Measurements from ENCODE around the gene EIF2S3.
"Not testable (repeated sequence)": the region's sequence is repeated elsewhere in the genome, so short reads cannot be mapped to it uniquely, and the experiment has no call there.

The EIF2S3 gene

DNA sequence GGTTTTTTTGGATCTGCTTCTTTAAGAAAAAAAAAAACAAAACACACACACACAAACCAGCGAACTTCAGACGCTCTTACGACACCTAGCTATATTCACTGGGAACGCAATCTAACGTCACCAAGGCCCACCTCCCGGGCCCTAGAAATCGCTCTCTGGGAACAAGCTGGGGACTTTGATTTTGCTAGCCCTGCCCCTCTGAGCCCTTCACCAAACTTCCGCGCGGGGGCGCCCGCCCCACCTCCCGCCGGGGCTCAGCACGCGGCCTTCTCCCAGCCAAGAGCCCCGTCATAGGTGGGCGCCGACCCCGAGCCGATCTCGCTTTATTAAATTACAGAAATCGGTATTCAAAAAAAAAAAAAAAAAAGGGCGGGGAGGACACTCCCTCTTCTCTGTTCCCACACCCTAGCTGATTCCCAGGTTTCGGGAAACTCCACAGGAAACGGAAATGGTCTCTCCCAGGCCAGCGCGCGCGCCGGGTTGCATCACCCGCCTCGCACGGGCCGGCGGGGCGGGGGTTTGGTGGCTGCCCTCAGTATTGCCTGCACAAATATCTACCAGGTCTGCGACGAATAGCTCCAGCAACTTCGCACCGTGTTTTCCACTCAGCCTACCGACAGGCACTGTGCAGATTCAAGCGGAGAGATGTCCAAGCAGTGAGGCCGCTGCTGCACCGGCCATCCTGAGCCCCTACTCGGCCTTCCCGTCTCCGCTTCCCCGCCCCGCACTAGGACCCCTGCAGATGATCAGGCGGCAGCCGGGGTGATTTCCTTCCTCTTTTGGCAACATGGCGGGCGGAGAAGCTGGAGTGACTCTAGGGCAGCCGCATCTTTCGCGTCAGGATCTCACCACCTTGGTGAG, at the start of gene EIF2S3:
EIF2S3 (plus strand) TSS at position 775 of the 861 bp plus-strand sequence; CDS start at position 788, 13 bp downstream.
- peak; percentile 89 for DNase-seq

DNA sequence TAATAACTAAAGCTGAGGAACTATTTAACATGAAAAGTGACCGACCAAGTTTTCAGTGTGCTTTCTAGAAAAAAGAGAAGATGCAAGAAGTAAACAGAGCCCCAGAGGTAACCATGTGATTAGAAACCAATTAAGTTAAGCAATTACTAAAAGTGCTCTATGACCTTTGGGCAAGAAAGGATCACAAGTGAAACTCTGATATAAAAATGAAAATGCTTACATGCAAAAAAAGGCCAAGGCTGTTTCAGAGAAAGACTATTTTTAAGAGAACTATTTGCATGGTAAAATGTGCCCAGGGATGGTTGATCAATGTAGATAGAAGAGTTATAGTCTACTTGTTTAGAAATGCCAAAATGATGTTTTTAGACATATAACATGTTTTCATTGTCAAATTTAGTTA, 49.7 kb upstream of the EIF2S3 start:
- no peak for DNase-seq

DNA sequence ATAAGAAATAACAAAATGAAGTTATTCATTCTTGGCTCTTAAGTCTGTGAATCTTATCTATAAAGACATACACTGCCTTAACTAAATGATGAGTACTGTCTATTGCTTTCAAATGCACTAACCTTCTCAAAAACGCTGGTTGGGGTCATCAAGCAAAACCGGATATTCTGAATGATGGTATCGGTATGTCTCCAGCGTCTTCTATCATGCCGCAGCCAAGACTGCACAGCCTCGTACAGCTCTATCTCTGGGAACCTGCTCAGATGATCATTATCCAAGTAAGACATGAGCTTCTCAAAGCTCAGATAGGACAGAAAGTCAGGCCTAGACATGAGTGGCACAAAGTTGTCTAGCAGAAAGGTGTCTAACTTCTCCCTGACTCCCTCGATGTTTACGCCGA, 48.9 kb upstream of the EIF2S3 start:
- no peak for DNase-seq

DNA sequence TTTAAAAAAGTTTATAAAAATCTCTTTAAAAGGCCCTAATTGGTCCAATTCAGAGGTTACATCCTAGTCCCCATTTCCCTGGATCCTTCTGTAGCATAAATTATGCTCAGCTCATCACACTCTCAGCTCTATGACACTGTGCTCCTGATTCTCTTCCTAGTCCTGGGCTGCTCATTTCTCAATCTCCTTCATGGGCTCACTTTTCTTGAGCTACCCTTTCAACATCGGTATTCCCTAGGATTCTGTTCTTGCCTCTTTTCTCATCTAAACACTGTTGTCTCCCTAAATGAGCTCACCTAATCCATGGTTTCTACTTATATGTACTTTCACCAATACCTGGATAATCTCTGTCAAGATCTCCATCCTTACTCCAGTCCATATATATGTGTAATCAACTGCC, 42.5 kb upstream of the EIF2S3 start:
- DNase-seq = no peak

DNA sequence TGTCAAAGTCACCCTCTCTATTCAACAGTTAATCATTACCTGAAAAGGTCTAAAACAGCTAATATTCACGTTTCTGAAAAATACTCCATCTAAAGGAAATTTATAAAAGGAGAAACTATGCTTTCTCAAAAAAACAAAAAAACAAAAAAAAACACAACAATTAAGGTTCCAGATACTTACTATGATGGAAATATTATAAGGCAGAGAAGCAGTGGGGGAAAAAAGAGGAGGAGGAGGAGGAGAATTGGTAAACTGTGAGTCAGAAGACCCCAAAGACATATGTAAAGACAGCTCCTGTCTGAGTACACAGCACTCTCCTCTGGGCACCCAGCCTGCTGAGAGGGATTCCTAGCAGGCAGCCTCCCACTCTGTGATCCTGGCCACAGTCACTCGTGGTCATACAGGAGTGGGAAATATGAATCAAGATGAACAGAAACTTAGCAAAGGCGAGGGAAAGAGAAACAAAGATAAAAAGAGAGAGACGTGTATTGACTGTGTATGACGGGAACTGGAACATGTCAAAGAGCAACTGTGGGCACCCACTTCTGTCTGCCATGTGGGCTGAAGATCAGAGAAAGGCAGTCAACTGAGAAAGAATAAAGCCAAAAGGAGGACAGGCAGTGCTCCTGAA, 40.3 kb upstream of the EIF2S3 start:
- peak; percentile 41 for DNase-seq

DNA sequence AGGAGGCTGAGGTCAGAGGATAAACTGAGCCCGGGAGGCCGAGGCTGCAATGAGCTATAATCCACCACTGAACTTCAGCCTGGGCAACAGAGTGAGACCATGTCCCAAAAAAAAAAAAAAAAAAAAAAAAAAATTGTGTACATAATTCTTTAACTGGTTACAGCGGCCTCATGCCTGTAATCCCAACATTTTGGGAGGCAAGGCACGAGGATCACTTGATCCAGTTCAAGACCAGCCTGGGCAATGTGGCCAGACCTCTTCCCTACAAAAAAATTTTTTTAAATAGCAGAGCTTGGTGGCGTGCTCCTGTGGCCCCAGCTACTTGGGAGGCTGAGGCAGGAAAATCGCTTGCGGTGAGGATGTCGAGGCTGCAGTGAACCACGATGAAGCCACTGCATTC, 37.1 kb upstream of the EIF2S3 start:
- no peak for DNase-seq

DNA sequence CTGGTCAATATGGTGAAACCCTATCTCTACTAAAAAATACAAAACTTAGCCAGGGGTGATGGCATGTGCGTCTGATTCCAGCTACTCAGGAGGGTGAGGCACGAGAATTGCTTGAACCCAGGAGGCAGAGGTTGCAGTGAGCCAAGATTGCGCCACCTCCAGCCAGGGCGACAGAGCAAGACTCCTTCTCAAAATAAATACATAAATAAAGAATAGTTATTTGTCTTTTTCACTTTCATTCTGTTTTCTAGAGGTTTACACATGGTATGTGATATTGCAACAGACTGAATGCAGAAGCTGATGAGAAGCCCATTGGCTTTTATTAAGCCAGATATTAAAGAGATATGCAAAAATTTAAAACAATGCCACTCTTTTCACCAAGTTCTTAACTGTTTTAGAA, 35.9 kb upstream of the EIF2S3 start:
- peak; percentile 50 for DNase-seq

DNA sequence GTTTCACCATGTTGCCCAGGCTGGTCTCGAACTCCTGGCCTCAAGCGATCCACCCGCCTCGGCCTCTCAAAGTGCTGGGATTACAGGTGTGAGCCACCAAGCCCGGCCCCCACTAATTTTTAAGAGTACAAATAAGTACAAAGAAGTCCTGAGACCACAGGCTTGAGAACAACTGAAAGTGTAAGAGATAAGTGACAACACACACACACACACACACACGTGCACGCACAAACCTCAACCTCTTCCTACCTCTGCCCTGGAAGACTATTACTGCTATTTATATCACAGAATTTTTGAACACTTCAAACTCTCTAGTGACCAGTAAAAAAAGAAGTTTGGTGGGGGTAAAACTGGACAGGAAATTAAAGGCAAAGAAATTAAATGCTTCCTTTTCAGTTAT, 35.3 kb upstream of the EIF2S3 start:
- no peak for DNase-seq

DNA sequence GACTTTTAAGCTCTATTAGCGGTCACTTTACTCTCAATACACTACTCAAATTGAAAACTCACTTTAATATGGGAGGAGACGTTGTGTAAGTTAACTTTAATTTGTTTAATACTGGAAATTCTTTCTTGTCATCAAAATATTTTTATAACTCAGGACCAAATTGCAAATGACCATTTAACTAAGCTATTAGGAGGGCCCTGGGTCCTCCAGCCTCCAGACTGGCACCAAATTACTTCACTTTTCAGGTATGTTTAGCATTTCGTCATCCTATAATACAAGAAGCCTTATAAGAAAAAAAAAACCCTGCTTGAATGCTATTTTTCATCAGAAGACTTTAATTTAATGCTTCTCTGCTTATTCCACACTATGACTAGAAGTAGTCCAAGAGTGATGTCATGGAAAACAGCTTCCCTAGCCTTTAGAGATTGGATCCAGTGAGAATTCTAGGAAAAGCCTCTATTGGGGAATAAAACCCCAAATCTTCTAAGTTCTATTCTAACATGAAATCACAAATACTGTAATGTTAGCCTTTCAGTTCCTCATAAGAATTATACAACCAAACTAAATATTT, 34.4 kb upstream of the EIF2S3 start:
- no peak for DNase-seq

DNA sequence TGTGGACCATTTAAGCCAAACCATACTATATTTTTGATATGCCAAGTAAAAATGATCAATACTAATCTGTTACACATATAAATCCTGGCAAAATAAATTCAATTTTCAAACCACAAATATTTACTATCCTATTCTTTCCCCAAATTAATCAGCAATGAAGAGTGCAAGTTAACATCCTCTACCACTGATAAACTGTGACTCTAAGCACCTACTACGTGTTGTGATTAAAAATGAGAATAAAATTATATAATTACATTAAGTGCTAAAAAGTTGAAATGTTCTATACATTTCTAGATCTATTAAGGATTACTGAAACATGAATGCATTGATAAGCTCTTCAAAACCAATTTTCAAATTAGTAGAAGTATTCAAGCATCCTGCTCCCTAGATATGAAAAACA, 31.2 kb upstream of the EIF2S3 start:
- DNase-seq = no peak

DNA sequence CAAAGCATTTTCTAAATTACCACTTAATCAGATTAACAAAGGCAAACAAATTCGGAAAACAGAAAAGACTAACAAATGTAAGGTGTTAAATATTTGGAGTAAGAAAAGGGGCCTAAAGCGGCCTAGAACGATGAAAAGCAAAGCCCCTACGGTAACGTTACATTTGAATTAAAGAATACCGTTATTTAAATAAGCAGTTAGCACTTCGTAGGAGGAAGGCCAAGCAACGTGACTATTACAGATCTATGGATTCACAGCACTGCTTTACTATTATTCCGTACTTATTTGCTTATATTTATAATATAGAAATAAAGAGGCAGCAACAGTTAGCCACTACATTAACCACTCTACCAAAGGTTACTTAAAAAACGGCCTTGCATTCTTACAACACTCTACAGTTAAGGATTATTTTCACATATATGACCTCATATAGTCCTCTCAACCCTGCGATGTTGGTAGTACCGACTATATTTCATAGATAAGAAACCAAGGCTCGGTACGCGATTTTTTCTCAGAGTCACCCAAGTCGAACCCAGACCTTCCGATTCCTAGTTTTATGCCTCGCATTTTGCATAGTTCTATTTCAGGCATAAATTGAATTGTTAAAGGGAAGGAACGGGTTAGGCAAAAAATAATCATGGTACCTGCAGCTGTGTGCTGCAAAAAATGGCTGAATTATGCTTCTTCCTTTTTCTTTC, 30.6 kb upstream of the EIF2S3 start:
- DNase-seq = peak; percentile 32

DNA sequence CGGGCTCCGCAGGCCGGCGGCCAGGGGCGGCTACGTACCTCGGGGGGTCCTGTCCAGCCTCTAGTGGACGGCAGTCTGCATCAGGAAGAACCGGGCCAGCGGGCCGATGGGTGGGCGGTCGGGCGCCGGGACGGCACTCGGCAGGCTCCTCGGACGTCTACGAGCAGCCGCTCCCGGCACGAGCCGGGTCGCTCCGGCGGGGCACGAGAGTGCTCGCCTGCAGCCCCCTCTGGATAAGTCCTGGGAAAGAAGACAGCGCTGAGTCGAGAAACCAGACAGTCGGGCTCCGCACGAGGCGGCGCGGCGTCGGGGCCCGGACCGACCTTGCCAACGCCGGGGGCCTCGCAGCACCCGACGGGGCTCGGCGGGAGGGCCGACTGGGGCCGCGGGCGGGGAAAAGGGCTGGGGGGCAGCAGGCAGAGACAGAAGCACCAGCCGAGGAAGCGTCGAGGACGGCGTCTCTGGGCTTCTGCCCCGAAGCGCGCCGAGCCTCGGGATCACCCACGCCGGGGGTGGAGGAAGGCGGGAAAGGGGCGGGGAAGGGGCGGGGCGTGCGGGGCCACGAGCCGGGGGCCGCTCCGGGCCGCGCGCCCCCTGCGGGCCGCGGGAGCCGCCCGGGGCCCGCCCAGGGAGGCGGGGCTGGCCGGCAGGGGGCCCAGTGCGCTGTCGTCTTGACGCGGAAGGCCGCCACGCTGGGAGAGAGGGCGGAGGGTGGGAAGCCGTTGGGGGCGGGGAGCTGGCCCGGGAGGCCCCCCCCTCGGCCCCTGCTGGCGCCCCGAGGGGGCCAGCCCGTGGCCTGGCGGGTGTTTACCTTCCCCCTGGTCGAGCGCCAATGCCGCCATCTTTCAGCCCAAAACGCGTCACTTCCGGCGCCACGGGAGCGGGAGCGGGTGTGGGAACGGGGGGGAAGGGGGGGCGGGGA, 29.7 kb upstream of the EIF2S3 start:
- peak; percentile 77 for DNase-seq

DNA sequence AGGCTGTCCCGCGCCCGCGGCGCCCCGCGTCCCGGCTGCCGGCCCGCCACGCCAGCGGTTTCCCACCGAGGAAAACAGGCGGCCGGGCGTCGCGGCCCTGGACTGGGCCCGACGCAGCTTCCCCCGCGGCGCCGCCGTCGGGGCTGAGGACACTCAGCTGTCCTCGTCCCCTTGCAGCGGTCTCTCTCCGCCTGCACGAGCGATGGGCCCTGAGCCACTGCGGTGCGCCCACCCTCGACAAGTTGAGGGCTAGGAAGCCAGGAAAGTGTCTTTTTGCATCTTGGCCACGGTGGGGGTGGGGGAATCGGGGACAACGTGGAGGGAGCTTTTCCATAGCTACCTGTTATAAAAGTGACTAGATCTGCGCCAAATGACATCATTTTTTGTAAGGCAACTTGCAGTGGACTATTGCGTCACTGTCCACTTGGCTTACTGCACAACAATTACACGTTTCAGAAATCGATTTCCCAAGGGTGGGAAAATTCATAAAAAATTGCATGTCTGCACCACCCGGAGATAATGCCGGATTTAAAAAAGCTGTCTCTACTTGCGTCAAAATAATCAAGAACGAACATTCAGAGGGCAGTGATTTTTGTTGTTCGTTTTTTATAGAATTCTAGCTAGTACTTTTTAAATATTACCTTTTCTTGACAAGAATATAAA, 28.9 kb upstream of the EIF2S3 start:
- DNase-seq = peak; percentile 69

DNA sequence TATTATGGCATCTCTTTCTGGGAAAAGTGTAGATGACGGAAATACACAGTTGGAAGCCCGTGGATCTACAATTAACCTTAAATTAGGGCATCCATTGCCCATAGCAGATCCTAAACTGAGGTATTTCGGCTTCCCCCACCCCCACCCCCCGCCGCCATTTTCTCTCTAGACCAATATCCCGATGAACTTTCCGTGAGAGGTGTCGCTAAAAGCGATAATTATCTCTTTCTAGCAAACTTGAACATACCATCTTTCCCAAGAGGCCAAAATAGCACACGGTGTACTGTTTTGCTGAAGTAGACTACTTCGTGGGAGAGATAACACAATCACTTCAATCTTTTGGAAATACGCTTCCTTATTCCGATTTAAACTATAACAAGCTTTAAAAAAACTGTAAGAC, 28.3 kb upstream of the EIF2S3 start:
- DNase-seq = peak; percentile 1

DNA sequence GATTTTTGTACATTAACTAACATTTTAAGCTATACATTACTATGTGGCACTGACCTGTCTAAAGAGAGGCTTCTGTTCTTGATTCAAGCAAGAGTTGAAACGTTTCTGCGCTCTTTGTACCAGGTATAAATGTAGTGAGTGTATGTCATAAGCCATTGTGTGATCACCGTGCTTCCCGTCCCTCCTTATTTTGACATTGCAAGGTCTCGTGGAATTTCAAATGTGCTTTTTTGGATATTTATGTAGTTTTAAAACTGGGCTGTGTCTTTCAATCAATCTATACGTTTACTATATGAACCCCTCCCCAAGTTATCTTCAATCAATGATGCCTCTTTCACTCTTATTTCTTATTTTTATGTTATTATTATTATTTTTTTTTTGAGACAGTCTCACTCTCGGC, 27.7 kb upstream of the EIF2S3 start, which contains the start of gene KLHL15:
KLHL15 (minus strand) TSS at position 101 of the 400 bp plus-strand sequence. CDS start 20,493 bp downstream, outside the sequence.
- no peak for DNase-seq

DNA sequence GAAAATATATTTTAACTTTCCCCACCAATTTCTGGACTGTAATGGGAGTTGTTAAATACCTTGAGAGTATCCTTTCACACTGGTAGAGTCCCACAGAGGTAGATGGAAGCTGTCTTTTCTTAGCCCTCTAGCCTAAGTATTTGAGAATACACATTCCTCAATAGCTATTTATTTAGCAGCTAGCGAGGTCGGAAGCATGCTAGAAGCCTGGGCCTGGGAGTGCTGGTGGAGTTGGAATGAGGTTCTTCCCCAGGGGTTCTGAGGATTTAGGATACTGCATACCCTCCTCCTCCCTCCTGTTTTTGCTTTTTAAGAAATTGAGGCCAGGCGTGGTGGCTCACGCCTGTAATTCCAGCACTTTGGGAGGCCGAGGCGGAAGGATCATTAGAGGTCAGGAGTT, 26.8 kb upstream of the EIF2S3 start:
- no peak for DNase-seq

DNA sequence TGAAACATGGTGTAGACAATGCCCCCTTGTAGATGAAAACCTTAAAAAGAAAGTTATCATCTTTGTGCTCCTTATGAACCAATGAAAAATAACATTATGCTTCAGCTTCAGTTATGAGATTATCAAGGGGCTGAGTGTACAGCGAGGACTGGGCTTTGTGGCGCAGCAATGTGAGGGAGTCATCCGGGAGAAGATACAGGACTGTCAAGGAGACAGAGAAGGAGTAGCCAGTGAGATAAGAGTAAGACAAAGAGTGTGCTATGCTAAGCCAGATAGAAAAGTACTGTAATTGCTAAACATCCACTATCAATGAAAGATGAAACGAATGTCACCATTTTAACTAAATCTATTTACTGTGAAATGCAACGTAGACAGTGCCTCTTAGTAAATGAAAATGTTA, 24.2 kb upstream of the EIF2S3 start:
- DNase-seq = no peak

DNA sequence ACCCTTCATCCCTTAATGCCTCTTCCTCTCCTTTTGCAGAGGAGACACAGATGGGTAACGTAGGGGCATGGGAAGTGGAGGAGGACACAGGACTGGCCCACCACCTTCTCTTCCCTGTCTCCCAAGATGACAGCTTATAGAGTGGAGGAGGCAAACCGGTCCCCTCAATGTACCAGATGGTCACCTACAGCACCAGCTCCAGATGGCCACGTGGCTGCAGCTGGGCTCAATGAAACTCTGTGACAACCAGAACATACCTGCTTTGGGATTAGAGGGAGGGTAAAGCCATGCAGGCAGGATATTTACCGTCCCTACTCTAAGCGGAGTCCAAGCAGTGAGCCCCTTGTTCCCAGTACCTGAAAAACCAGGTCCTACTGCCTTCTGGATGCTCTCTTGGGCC, 20.3 kb upstream of the EIF2S3 start:
- no peak for DNase-seq

DNA sequence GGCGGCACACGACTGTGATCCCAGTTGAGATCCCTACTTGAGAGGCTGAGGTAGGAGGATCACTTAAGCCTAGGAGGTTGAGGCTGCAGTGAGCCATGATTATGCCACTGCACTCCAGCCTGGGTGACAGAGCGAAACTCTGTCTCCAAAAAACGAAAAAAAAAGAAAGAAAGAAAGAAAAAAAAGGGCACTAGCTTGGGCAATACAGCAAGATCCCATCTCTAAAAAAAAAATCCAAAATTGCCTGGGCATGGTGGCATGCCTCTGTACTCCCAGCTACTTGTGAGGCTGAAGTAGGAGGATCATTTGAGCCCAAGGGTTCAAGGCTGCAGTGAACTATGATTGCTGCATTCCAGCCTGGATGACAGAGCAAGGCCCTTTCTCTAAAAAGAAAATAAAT, 17.0 kb upstream of the EIF2S3 start:
- DNase-seq = no peak

DNA sequence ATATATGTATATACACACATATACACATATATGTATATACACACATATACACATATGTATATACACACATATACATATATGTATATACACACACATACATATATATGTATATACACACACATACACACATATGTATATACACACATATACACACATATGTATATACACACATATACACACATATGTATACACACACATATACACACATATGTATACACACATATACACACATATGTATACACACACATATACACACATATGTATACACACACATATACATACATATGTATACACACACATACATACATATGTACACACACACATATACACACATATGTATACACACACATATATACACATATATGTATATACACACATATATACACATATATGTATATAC, 8.7 kb upstream of the EIF2S3 start:
- DNase-seq = not testable (repeated sequence)

DNA sequence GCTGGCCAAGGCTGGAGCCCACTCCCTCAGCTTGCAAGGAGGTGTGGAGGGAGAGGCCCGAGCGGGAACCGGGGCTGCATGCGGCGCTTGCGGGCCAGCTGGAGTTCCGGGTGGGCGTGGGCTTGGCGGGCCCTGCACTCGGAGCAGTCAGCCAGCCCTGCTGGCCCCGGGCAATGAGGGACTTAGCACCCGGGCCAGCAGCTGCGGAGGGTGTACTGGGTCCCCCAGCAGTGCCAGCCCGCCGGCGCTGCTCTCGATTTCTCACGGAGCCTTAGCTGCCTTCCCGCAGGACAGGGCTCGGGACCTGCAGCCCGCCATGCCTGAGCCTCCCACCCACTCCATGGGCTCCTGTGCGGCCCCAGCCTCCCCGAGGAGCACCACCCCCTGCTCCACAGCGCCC, 5.1 kb upstream of the EIF2S3 start:
- DNase-seq = not testable (repeated sequence)
